CD4-positive, alpha-beta T cell treated with Interleukin-4 for 1 hour (primary cell): Measurements from ENCODE around the gene PHYHIPL.

Experiments
- DNase-seq, 2 donors: peaks; one replicate each; pipeline ENCODE4 v3.0.0-alpha.2; 2020 to 2022

The PHYHIPL gene

DNA sequence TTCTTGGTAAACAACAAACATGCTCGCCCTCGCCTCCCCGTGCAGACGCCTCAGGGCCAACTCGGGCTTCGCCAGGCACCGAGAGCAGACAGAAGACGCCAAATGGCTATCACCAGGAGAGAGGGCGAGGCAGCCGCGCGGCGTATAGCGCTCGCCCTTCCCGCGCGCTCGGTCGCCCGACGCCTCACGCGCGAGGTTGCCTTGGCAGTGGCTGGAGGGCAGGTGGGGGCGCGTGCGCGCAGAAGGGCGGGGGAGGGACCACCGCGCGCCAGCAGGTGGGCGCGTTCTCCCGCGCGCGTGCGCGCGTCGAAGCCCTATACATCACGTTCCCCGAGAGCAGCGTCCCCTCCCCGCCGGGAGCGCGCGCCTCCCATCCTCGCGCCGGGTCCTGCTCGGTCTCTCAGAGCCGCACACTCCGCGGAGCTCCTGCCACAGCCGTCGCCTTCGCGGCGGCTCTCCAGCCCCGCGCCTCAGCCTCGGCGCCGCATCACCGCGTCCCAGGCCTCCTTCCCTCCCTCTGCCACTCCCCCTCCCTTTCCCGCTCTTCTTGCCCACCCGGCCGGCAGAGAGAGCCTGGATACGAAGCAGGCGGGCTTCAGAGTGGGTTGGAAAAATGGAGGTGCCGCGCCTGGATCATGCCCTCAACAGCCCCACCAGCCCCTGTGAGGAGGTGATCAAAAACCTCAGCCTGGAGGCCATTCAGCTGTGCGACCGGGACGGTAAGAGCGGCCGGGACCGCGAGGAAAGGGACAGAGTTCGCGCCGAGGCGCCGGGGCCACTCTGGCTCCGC, at the start of gene PHYHIPL:
PHYHIPL (plus strand) TSS at position 403 of the 790 bp plus-strand sequence; CDS start at position 614, 211 bp downstream.
- no peak for DNase-seq

DNA sequence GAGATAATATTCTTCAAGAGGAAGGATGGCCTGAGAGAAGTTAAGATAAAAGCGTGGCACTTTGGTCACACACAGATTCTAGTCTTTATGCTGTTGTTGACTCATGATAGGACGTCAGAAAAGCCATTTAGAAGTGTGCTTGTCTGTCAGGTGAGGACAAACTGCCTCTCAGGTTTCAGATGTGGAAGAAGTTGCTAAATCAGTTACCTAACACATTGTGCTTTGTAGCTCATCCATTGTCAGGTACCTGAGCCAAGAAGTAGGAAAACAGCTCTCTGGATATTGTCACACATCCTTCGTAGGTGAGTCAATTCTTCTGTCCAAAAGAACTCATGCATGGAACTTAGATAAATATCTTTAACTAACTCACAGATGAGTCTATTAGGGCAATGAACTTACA, 49.5 kb upstream of the PHYHIPL start:
- DNase-seq, result no peak

DNA sequence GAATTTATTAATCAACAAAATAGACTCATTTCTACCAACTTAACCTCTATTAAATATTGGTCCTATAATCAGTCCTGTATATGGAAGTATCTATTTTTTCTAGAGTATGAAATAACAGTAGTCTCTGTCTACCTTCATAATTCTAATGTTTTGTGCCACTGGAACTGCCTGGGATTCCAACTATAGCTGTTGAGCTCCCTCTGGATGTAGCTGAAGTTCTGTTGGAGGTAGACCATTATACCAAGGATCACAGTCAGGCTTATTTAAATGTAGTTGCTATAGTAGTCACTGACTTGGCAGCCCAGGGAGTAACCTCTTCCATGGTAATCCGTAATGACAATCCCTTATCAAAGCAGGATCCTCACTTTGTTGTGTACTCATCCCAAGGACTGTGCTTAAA, 48.5 kb upstream of the PHYHIPL start:
- no peak for DNase-seq

- no peak for DNase-seq
Observed at GRCh38 chr10:59129867-59130266, 46.6 kb upstream of the PHYHIPL start.

DNA sequence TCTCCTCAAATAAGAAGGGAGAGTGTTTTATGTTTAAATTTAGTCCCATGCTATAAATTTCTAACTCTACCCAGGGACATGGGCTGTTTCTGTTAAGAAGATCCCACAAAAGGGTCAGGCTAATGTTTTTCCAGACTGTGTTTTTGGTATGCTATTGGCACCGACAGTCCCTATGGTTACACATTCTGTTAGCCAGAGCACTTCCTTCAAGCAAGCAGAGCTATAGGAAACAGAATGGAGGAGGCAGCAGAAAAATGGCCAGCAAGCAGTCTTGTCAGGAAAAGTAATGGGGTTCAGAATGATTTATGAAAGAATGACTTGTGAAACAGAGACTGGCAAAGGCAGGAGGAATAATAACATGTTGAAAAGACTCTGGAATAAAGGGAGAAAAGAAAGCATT, 44.8 kb upstream of the PHYHIPL start:
- DNase-seq, result no peak

DNA sequence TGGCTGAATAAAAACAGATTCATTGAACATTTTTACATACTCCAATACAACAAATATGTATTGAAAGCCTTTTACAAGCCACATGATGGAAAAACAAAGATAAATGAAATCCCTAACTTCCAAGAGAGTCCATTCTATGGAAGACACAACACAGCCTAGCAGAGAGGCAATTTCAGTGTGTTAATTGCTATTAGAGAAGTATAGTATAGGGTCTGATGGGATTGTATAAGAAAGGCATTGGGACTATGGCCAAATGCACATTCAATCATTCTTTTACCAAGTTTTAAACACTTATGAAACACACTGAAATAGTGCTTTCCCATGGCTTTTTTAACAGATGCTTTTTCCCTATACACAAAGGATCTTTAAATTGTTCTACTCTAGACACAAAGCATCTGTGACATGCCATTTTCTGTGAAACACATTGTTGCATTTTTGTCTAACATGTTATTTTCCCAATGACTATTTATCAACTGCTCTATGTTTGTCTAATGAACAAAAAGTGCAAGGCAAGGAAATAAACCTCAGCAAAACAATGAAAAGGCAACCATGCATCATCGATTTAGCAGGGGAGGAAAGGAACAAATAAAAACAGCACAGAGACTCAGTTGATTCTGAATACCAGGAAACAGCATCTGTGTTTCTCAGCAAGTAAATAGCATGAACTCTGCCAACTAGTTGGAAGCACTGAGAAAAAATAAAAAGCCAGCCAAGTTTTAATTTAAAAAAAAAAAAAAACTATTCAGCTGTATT, 42.4 kb upstream of the PHYHIPL start:
- DNase-seq, result no peak

DNA sequence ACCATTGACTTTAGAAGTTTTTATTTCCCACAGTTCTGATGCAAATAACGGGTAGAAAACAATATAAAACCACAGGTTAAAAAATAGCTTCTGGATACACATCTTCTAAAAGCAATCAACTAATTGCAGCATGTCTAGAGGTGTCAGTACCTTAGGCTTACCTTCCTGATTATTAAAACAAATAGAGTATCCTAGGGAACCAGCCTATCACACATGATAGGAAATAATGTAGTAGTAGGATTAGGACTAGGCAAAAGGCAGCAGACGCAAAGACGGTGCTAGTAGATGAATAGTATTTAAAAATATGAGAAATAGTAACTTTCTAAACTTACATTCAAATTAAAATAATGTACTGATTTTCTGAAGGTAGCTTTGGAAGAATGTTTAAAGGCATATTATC, 41.7 kb upstream of the PHYHIPL start:
- DNase-seq, result no peak

DNA sequence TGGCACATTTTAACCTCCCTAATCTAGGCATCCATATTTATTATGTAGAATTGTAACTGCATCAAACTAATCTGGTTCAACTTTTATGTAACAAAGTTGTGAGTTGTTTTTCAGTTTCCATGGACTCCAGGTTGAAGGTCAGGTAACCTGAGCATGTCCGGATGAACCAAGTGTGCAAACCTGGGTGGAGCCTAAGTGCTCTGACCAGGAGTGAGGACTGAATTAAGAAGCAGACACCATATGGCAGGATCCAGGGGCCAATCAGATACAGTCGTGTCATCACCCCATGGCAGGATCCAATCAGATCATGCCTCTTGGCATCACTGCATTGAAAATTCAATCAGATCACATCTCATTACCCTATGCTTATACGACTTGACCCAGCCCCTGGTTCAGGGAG, 41.2 kb upstream of the PHYHIPL start:
- DNase-seq, result no peak

GRCh38 chr10:59138052-59138451, 38.4 kb upstream of the PHYHIPL start:
- no peak for DNase-seq

- no peak for DNase-seq
Observed at GRCh38 chr10:59143544-59143943, 32.9 kb upstream of the PHYHIPL start.

- DNase-seq, result no peak
Observed at GRCh38 chr10:59148701-59149100, 27.7 kb upstream of the PHYHIPL start.

GRCh38 chr10:59155556-59155955, 20.9 kb upstream of the PHYHIPL start:
- DNase-seq, result no peak

DNA sequence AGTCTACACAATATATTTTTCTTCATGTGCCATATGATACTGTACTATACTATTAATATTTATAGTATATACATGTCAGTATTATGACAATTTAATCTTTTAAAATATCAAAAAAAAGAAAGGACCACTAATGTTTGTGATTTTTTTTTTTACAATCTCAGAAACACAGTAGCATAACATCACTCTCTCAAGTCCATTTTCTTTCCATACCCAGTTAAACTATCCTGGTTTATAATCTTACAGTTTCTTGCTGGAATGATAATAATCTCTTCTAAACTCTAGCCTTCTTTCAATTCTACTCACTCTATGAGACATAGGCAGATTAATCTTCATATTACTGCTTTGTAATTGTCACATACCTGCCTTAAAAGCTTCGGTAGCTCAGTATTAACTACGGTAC, 8.9 kb upstream of the PHYHIPL start:
- DNase-seq, result no peak

- DNase-seq, result no peak
Observed at GRCh38 chr10:59172567-59172966, 3.9 kb upstream of the PHYHIPL start.

DNA sequence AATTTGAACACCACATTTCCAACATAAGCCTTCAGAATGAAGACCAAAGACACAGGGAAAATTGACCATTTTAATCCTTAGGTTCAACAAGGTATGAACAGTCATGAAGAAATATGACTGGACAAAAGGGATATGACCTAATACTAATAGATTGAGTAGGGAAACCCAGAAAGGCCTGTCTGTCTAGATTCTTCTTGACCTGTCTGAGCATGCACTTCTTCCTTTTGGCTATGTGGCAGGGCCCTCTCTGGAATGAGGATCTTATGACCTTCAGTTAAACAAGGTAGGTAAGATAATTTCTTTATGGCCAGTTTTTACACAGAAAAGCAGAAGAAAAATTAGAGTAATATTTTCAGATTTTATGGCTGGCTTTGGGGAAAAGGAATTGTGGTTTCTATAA, 3.0 kb upstream of the PHYHIPL start:
- DNase-seq, result no peak

DNA sequence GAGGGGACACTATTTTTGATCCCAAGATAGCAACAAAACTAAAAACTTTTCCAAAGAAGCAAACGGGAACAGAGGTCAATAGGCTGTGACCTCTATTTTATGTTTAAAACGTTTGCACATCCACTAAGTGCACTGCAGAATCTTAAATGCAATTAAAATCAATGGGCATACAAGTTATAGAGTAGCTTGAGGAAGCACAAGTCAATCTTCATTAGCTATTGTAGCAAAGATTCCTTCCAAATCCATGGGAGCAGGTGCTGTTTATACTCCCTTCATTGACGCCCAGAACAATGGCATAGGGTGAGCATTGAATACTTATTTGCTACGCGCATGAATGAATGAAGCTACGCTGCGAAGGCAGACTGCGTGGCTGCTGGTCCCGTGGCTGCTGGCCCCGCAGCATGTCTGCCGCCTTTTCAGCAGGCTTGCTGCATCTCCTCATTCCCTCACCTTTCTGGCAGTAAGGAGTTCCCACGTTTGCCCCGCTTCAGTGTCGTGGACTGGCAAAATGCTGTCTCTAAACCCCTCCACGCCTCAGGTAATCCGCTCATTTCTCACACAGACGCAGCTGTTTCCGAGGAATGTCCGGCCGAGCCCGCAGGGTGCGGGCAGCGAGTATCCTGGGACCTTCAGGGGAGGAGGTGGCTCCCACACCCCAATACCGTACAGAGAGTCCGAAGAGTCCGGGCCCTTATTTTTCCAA, 754 bp upstream of the PHYHIPL start:
- DNase-seq, result no peak

DNA sequence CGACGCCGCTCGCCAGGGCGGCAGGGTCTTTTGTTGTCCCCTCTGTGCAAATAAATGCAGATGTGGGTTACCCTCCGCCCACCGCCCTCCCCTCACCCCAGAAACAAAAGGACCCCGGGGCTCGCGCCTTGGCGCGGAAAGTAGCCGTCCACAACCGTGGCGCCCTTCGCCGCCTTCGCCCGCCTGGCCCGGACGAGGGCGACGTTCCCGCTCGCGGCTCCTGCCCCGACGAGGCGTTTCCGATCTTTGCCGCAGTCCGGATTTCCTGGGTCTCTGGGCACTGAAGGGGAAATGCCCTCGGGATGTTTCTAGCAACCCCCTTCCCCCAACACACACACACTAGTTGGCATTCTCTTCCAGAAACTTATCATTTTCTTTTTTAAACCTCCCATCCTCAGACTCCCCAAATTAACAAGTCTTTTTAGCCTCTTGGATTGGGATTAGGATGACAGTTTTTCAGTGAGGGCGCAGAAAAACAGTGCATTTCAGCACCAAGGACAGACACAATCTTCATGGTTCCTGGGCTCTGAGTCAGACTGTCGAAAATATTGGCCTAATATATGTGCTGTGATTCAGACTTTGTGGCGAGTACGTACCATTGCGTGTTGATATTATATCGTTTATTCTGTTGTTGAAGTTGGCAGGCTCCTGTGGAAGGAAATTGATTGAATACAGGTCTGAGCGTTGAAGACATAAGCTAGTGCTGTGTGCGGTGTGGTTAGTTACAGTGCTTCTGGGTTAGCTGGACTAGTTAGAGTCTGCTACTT, 771 bp downstream of the PHYHIPL start:
- DNase-seq, result no peak

DNA sequence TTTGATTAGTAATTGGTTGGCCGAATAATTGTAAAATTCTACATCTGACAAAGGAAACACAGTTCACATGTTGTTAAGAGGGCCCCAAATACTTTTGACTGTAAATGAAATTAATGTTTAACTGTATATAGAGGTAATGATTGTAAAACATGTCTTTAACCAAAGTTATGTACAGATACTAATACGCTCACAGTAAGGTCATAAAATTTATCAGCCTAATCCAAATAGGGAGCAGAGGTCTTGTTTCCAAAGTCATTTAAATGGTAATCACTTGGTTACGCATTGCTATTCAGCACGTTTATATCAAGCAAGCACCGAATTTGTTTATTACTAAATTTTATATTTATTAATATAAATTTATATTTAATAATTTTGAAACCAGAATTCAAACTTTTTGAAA, 1.4 kb downstream of the PHYHIPL start:
- DNase-seq, result no peak

DNA sequence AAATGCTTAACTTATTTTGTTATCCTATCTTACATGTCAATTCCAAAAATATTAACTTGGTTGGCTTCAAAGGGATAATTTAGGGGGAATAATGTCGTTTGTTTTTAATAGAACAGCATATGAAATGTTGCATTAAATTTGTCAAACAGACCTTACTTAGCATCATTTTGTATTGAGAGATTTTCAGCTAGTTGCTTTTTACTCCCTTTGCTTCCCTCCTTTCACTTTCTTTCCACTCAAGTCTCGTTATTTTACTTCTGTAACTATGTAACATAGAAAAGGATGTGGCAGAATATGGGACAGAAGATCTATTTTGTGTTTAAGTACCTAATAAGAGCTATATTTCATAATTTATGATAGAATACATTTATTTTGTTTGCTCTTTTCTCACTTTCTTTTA, 2.6 kb downstream of the PHYHIPL start:
- DNase-seq, result no peak

DNA sequence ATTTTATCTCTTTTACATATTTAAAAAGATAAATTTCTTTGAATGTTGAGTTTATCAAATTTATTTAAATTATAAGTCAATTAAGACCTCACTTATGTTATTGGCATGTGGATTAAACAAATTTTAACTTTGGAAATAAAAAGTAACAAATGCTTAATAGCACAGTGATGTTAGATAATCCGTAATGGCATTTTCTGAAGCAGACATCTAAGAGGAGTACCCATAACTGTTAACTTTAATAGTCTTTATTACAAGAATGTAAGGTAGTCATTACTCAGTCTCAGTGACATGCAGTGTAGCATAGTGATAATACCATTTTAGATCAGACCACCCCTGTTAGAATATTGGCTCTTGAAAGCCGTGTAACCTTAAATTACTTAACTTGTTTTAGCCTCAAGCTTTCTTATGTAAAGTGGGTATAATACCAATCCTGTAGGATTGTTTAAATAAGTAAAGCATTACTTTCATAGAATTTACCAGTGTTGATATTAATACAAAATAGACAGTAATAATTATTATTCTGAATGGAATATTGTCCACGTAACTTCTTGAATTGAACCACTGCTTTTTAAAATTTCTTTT, 4.3 kb downstream of the PHYHIPL start:
- DNase-seq, result no peak

GRCh38 chr10:59181668-59182067, 5.2 kb downstream of the PHYHIPL start:
- DNase-seq, result no peak

GRCh38 chr10:59190332-59190731, 13.9 kb downstream of the PHYHIPL start:
- no peak for DNase-seq
